Measurements from ENCODE around the gene MAT1A. TPM values are rescaled to one million over a fixed set of nuclear protein-coding genes. Genes with fewer than 3 reads are reported as not detected.

MAT1A gene
- polyA plus RNA-seq, 1 experiment: not detected

DNA sequence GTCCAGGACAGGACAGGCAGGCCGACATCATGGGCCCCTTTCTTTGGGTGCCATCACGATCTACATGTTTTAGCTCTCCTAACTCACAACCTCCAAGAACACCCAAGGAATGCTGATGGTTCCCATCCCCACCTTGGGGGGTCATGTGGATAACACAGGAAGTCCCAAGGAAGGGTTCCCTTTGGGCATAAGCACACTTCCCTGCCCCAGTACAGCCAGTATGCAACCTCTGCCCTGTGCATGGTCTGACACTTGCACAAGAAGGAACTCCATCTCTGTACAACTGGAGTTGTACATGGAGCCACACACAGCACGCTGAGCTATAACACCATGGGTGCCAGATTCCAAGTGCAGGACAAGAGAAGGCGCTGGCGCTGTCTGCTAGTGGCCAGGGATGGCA, 11.0 kb downstream of the MAT1A start:
- TF ChIP-seq, protein P1, sequence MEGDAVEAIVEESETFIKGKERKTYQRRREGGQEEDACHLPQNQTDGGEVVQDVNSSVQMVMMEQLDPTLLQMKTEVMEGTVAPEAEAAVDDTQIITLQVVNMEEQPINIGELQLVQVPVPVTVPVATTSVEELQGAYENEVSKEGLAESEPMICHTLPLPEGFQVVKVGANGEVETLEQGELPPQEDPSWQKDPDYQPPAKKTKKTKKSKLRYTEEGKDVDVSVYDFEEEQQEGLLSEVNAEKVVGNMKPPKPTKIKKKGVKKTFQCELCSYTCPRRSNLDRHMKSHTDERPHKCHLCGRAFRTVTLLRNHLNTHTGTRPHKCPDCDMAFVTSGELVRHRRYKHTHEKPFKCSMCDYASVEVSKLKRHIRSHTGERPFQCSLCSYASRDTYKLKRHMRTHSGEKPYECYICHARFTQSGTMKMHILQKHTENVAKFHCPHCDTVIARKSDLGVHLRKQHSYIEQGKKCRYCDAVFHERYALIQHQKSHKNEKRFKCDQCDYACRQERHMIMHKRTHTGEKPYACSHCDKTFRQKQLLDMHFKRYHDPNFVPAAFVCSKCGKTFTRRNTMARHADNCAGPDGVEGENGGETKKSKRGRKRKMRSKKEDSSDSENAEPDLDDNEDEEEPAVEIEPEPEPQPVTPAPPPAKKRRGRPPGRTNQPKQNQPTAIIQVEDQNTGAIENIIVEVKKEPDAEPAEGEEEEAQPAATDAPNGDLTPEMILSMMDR (IDR thresholded peaks at IDR 0.05; ENCODE audit: insufficient read depth, low read depth, low read length): no peak
- POLR2A ChIA-PET: no interaction called here
- Histone ChIP-seq H3K4me3 (ENCODE audit: low read depth, low read length) (no peak overlapping the region), H3K27me3 (ENCODE audit: control insufficient read depth, insufficient read depth, low read length) (no peaks in the 10 kb centered on the region), H3K36me3 (ENCODE audit: control insufficient read depth, insufficient read depth, low read length) (no peaks in the 10 kb centered on the region)
- CTCF ChIA-PET: no interaction called here
- DNase-seq (ENCODE audit: low read depth): no peak

DNA sequence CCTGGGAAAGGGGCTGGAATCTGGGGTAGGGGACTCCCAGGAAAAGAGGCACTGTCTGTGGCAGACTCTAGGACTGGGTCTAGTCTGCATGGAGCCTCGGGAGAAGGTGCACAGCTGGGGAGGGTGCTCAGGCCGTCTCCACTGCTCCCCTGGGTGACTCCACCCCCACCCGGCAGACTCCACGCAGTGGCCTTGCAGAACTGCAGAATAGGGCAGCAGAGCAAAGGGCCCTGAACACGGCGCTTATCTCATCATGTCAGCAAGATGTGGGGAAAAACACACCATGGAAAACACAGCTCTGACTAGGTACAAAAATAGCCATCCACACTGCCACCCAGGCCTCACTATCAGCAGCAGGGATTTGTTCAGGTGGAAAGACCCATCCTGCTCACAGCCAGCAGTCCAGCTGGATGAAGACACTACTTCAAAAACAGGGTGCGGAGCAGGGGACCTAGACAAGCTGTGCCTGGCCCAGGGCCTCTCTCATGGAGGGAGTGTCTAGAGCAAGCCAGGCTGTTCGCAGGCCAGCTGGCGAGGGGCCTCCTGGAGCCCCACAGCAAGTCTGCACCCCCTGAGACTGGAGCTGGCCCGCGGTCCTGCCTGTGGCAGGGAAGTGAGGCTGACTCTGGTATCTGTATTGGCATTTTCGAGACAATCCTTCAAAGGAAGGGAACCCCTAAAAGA, 11.7 kb downstream of the MAT1A start:
- no peak overlapping the region for H3K4me3 ChIP-seq (ENCODE audit: low read depth, low read length)
- DNase-seq (ENCODE audit: low read depth): no peak
- no peaks in the 10 kb centered on the region for H3K36me3 ChIP-seq (ENCODE audit: control insufficient read depth, insufficient read depth, low read length)
- CTCF ChIA-PET: interaction anchor here (0.6 kb wide), 1 partner anchor 33 kb away, joined by 3 read pairs; no protein-coding TSS in a partner anchor
- TF ChIP-seq, protein P1 (IDR thresholded peaks at IDR 0.05; ENCODE audit: insufficient read depth, low read depth, low read length): no peak
- POLR2A ChIA-PET: no interaction called here
- H3K27me3 ChIP-seq (ENCODE audit: control insufficient read depth, insufficient read depth, low read length): no peaks in the 10 kb centered on the region

DNA sequence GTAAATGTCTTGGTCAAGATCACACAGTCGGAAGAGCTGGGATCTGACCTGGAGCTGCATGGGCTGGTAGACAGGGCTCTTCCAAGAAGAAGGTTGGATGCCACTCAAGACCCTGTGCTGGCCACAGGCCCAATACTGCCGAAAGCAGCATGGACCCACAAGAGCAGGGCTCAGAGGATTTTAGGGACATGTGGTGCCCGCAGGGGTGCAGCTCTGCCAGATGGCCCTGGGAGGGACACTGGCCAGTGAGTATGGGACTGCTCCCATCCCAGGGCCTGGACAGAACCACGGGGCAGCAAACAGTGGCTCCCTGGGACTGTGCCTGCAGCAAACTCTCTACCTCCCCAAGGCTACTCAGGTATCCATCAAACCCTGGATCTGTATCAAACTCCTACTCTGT, 12.4 kb downstream of the MAT1A start:
- no peak for DNase-seq (ENCODE audit: low read depth)
- POLR2A ChIA-PET: no interaction called here
- Histone ChIP-seq H3K4me3 (ENCODE audit: low read depth, low read length) (no peak overlapping the region), H3K27me3 (ENCODE audit: control insufficient read depth, insufficient read depth, low read length) (no peaks in the 10 kb centered on the region), H3K36me3 (ENCODE audit: control insufficient read depth, insufficient read depth, low read length) (no peaks in the 10 kb centered on the region)
- CTCF ChIA-PET: interaction anchor here (1.9 kb wide), 1 partner anchor 16 kb away, joined by 5 read pairs; no protein-coding TSS in a partner anchor
- TF ChIP-seq, protein P1 (IDR thresholded peaks at IDR 0.05; ENCODE audit: insufficient read depth, low read depth, low read length): no peak

DNA sequence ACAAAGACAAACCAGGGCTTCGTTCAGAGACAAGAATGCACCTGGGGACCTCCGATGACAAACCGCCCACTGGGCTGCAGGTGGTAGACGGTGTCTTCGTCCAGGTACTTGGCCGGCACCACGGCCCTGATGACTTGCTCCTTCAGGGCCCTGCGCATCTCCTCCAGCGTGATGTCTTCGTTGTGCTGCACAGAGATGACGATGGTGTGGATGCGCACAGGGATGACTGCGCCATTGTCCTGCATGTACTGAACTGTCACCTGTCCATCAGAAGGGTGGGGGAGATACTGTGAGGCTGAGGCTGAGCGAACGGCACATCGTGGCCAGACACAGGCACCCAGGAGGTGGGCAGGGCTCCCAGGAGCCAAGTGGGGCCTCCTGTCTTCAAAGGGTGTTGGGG, 13.1 kb downstream of the MAT1A start:
- no peaks in the 10 kb centered on the region for H3K36me3 ChIP-seq (ENCODE audit: control insufficient read depth, insufficient read depth, low read length)
- TF ChIP-seq, protein P1 (IDR thresholded peaks at IDR 0.05; ENCODE audit: insufficient read depth, low read depth, low read length): no peak
- ChIA-PET CTCF (interaction anchor here (1.9 kb wide), 1 partner anchor 15 kb away, joined by 5 read pairs; no protein-coding TSS in a partner anchor), POLR2A (no interaction called here)
- H3K4me3 ChIP-seq (ENCODE audit: low read depth, low read length): no peak overlapping the region
- no peak for DNase-seq (ENCODE audit: low read depth)
- no peaks in the 10 kb centered on the region for H3K27me3 ChIP-seq (ENCODE audit: control insufficient read depth, insufficient read depth, low read length)

DNA sequence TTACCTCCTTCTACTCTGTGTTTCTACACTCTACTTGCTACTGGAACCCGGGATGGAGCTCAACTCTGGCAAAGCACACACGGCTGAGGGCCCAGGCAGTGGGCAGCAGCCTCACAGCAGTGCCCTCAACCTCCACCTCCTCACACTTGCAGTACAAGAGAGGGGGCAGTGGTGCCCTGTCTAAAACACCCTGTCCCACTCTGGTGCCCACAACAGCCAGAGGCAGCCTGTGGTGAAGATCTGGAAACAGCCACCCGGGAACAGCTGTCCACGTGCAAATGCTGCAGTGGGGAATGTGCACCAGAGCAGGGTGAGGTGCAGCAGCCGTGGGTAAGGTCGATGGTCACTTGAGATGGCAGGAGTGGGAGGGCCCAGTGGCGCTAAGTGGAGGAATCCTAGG, 13.7 kb downstream of the MAT1A start:
- TF ChIP-seq, protein P1 (IDR thresholded peaks at IDR 0.05; ENCODE audit: insufficient read depth, low read depth, low read length): no peak
- no peak overlapping the region for H3K4me3 ChIP-seq (ENCODE audit: low read depth, low read length)
- CTCF ChIA-PET: interaction anchor here (1.2 to 1.9 kb wide), 2 partner anchors 15 to 16 kb away, joined by 3 to 5 read pairs; no protein-coding TSS in a partner anchor
- POLR2A ChIA-PET: no interaction called here
- no peak for DNase-seq (ENCODE audit: low read depth)
- H3K27me3 ChIP-seq (ENCODE audit: control insufficient read depth, insufficient read depth, low read length): no peaks in the 10 kb centered on the region
- no peaks in the 10 kb centered on the region for H3K36me3 ChIP-seq (ENCODE audit: control insufficient read depth, insufficient read depth, low read length)
